GM12872 (cell line): ENCODE results near the gene SERGEF.

Source experiments
- CTCF ChIP-seq: IDR thresholded peaks from 3 replicates; pipeline ENCODE4 v1.5.1; 2011; ENCODE audit warnings: low read depth, mild to moderate bottlenecking, low read length, moderate library complexity; ENCODE audit not compliant: insufficient read depth

Gene SERGEF

GRCh38 chr11:17742019-17742418, 270.8 kb downstream of the SERGEF start:
- no peak for TF ChIP-seq CTCF

- no peak for TF ChIP-seq CTCF
These were observed 271.4 kb downstream of the SERGEF start for GRCh38 chr11:17741487-17741886.

- TF ChIP-seq CTCF = no peak
These were observed 272.1 kb downstream of the SERGEF start for GRCh38 chr11:17740649-17741235.

GRCh38 chr11:17739945-17740338, 272.9 kb downstream of the SERGEF start:
- TF ChIP-seq CTCF = no peak

- TF ChIP-seq CTCF = no peak
These were observed 274.5 kb downstream of the SERGEF start for GRCh38 chr11:17738151-17738973.
